Measurements from ENCODE around the gene UGT3A2.

UGT3A2 gene

DNA sequence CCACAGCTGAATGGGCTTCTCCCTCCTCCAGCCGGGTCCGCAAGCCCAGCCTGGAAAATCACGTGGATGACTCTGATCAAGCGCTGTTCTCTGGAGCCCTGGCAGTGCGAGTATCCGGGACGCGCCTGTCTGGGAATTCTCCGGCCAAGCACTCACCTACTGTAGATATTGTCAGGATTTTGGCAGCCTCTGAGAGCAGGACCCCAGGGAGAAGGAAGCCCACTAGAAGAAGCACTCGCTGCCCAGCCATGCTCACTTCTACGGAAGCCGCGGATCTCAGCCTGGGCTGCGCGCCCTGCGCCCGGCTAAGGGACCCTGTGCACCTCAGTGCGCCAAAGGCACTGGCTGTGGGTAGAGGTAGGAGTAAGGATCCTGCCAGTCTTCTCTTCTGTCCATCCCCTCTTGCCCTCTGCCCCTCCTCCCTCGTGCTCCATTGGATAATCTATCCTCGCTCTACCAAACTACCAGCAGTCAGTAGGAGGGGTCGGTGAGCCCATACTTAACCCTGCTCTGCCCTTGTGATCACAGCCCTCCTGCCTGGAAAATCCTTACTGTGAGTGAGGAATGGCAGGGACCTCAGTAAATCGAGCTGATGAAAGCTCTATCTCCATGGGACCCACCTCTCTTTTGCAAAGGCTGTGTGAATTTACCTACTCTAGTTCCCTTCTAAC lies at the start of gene UGT3A2:
UGT3A2 (minus strand) TSS at position 343 of the 671 bp plus-strand sequence; CDS start at position 250, 93 bp downstream.
- TF ChIP-seq CTCF (IDR thresholded peaks at IDR 0.05; ENCODE audit: insufficient read depth, low read depth, low read length, missing control alignments): no peak
- H3K4me3 ChIP-seq (ENCODE audit: low read depth, low read length): no peak within 1 kb of the TSS
- no peak for DNase-seq (ENCODE audit: low read depth)

DNA sequence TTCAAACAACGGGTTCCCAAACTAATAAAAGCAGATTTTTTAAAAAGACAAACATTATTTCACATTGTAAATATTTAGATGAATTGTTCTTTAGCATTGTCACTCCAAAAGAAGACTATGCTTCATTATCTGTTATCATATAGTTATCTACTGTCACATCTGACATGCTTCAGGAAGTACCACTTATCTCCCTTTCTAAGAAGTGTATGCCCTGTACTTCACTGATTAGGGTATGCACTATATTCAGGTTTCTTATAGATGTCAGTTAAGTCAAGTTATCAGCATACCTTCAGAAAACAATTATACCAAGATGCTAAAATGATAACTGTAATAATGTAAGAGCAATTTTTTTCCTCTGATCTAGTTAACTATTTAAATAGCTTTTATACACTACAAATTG lies 44.6 kb upstream of the UGT3A2 start:
- no peak for DNase-seq (ENCODE audit: low read depth)
- H3K4me3 ChIP-seq (ENCODE audit: low read depth, low read length): no peak overlapping the region
- no peak for TF ChIP-seq CTCF (IDR thresholded peaks at IDR 0.05; ENCODE audit: insufficient read depth, low read depth, low read length, missing control alignments)

DNA sequence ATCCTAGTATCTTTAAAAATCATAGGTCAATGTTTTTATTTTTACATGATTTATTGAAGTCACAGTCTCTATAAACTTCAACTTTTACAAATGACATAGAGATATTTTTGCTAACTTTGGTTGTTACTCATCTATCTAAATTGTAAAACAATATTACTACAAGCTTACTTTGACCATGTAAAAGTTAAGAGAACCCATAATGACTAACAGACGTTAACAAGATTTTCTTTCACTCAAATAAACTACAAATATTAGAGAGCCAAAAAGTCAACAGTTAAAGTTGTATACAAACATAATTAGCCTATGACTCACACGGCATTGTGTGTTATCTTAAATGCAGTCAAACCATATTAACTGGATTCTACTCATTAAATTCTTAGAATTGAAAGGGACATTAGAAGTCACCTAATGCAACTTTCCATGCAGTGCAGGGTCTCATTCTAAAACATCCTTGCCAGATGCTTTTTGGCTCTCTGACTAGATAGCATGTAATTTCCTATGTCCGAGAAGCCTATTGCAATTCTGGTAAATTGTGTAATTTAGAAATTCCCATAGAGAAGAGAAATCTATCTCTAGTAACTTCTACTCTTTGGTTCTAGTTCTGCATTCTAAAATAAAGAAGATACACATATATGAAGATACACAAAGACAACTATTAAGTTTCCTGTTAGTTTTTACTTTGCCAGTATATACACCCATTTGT lies 42.2 kb upstream of the UGT3A2 start:
- no peak for TF ChIP-seq CTCF (IDR thresholded peaks at IDR 0.05; ENCODE audit: insufficient read depth, low read depth, low read length, missing control alignments)
- no peak for DNase-seq (ENCODE audit: low read depth)
- H3K4me3 ChIP-seq (ENCODE audit: low read depth, low read length): no peak overlapping the region

GRCh38 chr5:36105819-36106218 lies 39.1 kb upstream of the UGT3A2 start:
- no peak overlapping the region for H3K4me3 ChIP-seq (ENCODE audit: low read depth, low read length)
- no peak for DNase-seq (ENCODE audit: low read depth)
- no peak for TF ChIP-seq CTCF (IDR thresholded peaks at IDR 0.05; ENCODE audit: insufficient read depth, low read depth, low read length, missing control alignments)

DNA sequence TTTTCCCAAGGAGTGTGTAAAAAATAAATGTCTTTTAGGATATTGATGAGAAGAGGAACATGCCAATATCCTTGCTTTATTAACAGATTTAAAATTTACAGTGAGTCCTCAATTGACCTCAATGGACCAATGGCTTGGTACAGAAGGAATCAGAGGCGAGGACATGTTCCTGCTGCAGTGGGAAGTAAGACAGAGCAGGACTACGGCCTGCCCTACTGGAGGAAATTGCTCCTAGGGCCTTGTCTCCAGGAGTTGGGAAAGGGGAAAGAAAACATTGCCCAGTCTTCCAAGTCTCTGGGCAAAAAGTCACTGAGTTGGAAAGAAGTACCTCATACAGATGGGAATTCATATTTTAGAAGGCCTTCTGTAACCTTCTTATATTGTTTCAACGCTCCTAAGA lies 33.1 kb upstream of the UGT3A2 start:
- no peak for DNase-seq (ENCODE audit: low read depth)
- TF ChIP-seq CTCF (IDR thresholded peaks at IDR 0.05; ENCODE audit: insufficient read depth, low read depth, low read length, missing control alignments): no peak

GRCh38 chr5:36096486-36096885 lies 29.8 kb upstream of the UGT3A2 start:
- no peak for DNase-seq (ENCODE audit: low read depth)
- no peak overlapping the region for H3K4me3 ChIP-seq (ENCODE audit: low read depth, low read length)
- no peak for TF ChIP-seq CTCF (IDR thresholded peaks at IDR 0.05; ENCODE audit: insufficient read depth, low read depth, low read length, missing control alignments)

More for the DNA sequence above, 33.1 kb upstream of the UGT3A2 start:
- no peak overlapping the region for H3K4me3 ChIP-seq (ENCODE audit: low read depth, low read length)

Measured in GM12865 (cell line).